ENCODE results near the gene IFI44L. TPM values are rescaled to one million over a fixed set of nuclear protein-coding genes. Genes with fewer than 3 reads are reported as not detected.

The IFI44L gene
- total RNA-seq, 1 experiment from 2014 or later: 0.10 TPM

- intact Hi-C loops (cut with micrococcal nuclease): no loop called here
- no TSS peak for BruUV-seq (replicated peaks)
- TF ChIP-seq FOSL1 (IDR thresholded peaks at IDR 0.05; ENCODE audit: low read depth) (0 out of 2 replicates have a peak, but pooled peaks have one; percentile 2), ELF1 (IDR thresholded peaks at IDR 0.05; ENCODE audit: borderline replicate concordance, low read depth) (no peak)
- no peaks in the 10 kb centered on the region for H3K9me2 ChIP-seq (ENCODE audit: insufficient read depth)
- DNase-seq (ENCODE audit: low read depth, low spot score): no peak
- ChIA-PET RAD21 (ENCODE audit: low non-redundant PET in 1 of 2, low total read pairs in 2 of 2, uncharacterized antibody in 2 of 2, unreplicated experiment in 2 of 2) (no interaction called here), CTCF (no interaction called here), POLR2A (no interaction called here)
- no peaks in the 10 kb centered on the region for H4K20me1 ChIP-seq (ENCODE audit: insufficient read depth)
- no peaks in the 10 kb centered on the region for H3K36me3 ChIP-seq (ENCODE audit: control insufficient read depth in 1 of 2, insufficient read depth in 2 of 2, low read length in 2 of 2)
- no peaks in the 10 kb centered on the region for H3K4me1 ChIP-seq (ENCODE audit: control insufficient read depth in 1 of 2, insufficient read depth in 2 of 2, low read length in 2 of 2)
- no peaks in the 10 kb centered on the region for H3K9me3 ChIP-seq (ENCODE audit: control insufficient read depth in 1 of 2, insufficient read depth in 1 of 2, low read depth in 1 of 2, low read length in 2 of 2)
- no peak overlapping the region for H2AFZ ChIP-seq (ENCODE audit: low read depth, low read length, poor library complexity, severe bottlenecking)
- no peak overlapping the region for H3K4me3 ChIP-seq (replicated peaks in 1 of 2; ENCODE audit: low read depth in 1 of 2, low read length in 2 of 2)
- H3K27ac ChIP-seq (ENCODE audit: low read depth, low read length): no peak overlapping the region
- no peaks in the 10 kb centered on the region for H3K27me3 ChIP-seq (ENCODE audit: insufficient read depth, low read length)
- no peak overlapping the region for H3K9ac ChIP-seq (ENCODE audit: low read length)
- no peaks in the 10 kb centered on the region for H3K79me2 ChIP-seq (ENCODE audit: insufficient read depth, low read length)
- ATAC-seq: no peak
- no peak overlapping the region for H3K4me2 ChIP-seq (ENCODE audit: low read length)
Observed at GRCh38 chr1:78691995-78692747, 71.9 kb downstream of the IFI44L start.

Other genes with a start within 250 kb of the IFI44L start
- not detected for gene PTGFR, start 129.5 kb upstream of the IFI44L start, total RNA-seq (2021; ENCODE audit: unreplicated experiment)
- 0.66 TPM for gene IFI44, start 29.4 kb downstream of the IFI44L start, total RNA-seq (2021; ENCODE audit: unreplicated experiment)

Data from HCT116 (cell line).